NCI-H774 (cell line): ENCODE results near the gene CELF2.

Experiments used
- DNase-seq: peaks from one replicate; lab custom pipeline; 2025; lab: John Stamatoyannopoulos, UW

CELF2 gene

DNA sequence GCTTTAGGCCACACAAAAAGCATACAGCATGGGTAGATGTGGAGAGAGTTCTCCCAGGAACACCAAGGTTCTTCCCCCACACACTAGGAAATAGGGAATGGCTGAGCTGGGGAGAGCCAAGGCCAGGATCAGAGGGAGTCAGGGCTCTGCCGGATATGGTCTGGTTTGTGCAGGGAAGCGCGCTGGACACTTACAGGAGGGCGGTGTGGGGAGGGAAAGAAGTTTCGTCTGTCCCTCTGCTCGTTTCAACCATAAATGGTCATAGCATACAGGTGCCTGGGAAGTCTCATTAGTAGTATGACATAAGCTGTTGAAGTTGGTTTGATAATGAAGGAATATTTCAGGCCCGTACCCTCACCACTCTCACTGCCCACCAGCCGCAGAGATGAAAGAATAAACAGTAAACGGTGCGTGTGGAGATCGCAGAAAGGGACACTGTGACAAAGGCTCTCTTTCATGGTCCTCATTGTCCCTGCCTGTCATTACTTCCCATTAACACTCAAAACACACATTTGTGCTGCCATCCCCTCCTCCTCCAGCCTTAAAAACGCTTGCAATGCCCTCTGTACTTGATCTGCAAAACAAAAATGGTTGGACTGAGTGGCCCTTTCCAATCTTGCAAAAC is 207.2 kb downstream of the CELF2 start:
- DNase-seq: no peak

DNA sequence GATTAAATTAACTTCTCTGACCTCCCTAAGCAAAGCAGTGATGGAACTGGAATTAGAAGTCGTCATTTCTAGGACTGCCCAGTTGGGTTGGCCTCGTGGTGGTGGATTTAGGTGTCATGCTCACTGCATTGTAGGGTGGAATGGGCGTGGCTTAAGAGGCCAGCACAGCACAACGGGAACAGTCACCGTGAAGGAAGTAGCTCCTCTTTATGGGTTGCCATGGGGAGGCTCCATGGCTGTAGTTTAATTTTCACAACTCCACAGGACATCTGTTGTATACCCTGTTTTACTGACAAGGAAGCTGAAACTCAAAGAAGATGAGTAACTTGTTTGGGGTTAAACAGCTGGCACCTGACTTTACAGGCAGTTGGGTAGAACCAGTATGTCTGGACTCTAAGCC is 208.3 kb downstream of the CELF2 start:
- no peak for DNase-seq

DNA sequence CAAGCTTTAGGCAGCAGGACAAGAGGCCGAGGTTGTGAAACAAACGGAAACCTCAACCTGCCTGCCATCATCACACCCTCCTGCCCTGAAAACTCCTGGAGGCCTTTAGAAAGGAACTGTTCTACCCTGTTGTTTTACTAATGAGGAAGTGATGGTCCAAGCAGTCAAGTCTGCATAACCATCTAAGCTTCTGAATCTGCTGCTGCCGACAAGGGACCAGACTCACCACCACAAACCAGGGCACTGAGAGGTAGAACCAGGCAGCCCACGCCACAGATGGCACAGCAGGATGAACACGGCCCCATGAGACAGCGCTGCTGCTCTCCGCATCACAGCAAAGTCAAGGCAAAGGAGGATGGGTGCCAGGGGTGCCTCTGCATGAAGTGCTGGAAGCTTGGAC is 209.4 kb downstream of the CELF2 start:
- DNase-seq: no peak

DNA sequence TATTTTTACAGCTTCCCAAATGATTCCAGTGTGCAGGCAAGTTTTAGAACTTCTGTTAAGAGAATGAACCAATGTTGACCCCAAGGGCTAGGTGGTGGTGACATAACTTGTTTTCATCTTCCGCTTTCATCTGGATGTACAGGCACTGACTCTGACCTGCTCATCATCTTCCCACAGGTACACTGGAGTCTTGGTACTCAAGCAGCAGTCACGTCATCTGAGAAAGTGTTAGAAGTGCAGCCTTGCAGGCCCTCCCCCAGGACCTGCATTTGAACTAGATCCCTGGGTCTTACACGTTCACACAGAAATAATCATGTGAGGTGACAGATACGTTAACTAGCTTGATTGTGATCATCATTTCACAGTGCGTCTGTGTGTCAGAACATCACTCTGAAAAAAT is 212.2 kb downstream of the CELF2 start:
- no peak for DNase-seq

DNA sequence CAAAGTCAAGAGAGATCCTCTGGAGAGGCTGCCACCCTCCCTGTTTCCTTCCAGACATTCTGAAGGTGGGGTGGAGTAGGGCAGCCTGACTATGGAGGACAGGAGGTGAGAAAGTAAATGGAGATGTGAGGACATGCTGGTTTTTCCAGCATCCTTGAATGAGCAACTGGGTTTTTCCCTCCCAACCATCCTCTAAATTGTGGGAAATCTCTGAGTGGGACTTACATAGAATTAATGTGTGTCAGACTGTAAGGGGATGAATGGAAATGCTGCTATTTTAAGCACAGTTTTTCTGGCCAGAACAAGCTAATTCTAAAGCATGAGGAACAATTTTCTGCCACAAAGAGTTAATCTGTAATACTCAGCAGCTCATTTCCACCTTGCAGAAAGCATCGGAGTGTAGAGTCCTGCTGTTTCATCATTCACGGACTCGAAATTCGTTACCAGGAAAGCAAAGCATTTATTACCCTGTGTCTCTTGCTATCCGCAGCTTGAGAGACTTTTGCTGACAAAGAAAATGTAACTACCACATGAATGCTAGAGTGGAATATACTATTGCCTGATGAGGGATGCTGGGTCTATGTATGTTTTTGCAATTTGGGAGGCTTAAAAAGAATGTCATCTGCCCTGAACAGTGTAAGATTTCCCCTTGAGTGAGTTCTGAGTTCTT is 213.0 kb downstream of the CELF2 start:
- no peak for DNase-seq

DNA sequence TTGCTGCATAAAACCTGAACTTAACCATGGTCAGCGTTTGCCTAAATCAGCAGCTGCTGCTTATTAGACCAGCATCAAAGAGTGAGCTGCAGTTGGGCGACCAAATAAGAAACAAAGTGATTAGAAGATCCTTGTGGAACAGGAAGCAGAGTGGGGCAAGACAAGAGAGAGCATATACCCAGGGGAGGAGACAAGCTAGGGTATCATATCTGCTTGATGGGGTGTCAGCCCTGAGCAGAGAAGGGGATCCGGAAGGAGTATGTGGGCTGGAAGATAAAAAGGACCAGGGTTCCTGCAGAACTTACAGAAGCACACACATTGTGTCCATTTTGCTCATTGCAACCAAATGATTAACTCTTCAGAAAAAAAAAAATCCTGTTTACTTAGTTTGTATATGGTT is 213.6 kb downstream of the CELF2 start:
- DNase-seq: no peak

DNA sequence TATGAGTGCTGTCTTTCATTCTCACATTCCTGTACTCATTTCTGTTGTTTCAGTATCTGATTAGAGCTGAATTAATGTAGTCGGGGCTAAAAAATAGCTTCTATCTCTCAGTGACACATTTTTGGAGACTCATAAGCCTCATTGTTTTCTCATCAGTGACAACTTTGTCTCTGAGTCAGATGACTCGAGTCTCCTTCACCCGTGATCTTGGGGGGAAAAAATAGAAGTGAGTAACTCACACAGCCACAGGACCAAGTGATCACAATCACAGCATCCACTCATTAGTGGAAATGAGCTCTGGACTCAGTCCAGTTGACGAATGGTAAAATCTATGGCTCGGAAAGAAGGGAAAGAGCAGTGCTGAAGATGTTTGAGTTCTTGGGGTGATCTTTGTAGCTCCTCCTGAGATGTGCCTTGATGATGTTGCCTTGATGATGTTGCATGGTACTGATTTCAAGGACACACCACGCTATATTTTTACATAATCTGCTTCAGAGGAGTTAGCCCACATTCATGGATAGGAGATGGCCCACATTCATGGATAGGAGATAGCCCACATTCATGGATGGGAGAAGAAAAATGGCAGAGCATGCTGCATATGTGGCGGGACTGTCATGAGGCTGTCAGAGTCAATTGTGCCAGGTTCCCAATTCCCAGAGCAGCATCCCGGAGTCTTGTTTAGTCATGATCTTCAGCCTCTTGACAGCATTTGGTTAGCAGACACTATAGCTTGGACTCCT is 214.7 kb downstream of the CELF2 start:
- no peak for DNase-seq

DNA sequence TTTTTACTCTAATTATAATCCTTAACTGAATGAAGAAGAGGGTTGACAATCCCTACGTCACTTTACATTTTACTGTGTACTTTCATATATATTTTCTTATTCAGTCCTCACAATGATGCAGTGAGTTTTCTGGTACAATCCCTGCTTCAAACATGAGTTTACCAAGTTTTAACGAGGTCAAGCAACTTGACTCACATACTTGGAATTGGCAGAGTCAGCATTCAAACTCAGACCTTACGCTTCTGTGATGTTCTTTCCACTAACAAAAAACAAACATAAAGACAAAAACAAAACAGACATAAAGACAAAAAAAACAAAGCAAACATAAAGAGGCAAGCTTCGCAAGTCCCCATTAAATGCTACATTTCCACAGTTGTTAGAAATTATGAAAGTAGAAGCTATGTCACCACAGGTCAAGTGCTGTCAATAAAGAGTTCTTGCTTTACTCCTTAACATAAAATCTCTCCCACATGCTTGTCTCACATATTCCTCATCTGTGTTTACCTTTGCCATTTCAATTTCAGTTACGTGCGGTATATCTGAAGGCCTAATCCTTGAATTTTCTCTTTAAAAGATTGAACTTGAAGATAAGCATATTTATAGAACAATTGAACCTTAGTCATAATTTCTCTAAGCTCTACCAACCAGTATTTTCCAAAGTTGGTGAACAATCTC is 217.3 kb downstream of the CELF2 start:
- DNase-seq: no peak

DNA sequence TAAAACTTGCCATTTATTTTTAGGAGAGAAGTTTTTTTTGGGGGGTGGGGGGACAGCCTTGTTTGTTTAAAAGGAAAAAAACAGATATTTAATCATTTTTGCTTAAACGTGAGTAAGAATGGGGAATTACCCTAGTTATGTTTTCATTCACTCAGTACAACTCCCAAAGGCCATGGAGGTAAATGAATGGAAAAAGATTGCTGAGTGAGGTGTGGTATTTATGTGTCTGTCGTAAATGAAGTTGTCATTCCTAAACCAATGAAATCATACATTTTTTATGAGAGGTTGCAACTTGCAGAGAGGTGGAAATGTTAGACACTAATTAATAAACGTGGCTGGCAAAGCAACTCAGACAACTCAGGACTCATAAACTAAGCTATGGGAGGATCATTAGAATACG is 218.1 kb downstream of the CELF2 start:
- no peak for DNase-seq

DNA sequence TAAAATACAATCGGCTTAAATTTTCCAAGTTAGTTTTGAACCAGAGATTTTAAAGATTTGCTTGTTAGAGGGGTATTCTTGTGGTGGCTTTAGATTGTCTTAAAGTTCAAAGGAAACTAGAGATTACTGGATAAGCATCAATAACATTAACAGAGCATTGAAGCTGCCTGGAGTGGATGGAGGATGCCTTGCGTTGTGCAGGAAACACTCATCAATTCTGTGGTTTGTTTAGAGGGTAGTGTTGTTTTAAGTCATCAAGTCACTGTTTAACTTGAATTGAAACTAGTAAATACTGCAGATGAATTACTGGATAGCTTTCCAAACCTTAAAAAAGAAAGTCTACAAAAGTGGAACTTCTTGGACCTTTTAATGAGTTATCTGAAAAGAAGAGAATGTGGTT is 218.6 kb downstream of the CELF2 start:
- no peak for DNase-seq

DNA sequence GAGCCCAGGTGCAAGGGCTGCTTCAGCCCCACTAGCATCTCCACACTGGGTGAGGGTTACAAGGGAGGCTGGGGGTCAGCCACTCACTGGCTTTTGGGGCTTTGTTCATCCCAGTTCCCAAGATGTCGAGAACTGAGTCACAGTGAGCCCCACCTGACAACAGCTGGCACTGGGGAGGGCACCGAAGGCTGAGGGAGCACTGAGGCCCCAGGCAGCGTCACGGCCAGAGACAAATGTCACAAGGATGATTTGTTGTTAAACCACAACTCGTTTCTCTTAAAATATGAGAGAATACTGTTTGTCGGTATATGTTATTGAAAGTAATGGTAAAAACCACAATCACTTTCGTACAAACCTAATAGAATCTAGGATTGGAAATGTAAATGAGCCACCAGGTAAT is 219.9 kb downstream of the CELF2 start:
- DNase-seq: no peak

DNA sequence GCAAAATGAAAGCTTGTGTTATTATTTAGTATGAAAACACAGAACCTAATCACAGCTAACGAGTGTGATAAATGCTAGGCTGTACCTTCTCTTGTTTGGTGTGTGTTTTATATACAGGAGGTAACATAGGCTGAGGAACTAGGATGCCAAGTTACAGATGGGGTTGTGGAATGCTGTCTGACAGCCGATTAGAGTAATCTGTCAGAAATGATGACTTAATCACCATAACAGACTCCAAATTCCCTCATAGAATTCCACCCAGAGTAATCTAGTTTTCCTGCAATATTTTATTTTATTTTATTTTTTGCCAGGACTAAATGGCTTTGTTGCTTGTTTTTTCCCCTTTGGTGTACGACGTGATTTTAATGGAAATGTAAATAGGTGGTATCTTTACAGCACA is 221.2 kb downstream of the CELF2 start:
- DNase-seq: no peak

DNA sequence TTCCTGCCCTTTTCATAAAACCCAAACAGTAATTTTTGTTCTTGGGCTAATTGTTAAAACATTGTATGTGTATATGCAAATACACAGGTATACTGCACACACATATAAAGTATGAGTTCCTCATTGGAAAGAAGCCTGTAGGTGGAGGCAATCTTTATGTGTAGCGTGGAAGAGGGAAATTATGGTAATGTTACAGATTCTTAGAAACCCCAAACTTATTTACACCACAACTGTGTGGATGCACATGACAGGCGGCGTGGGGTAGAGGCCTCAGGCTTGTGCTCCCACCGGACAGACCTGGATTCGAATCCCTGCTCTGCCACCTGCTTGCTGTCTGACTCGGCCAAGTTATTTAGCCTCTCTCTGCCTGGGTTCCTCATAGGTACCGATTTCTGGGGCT is 223.0 kb downstream of the CELF2 start:
- no peak for DNase-seq

DNA sequence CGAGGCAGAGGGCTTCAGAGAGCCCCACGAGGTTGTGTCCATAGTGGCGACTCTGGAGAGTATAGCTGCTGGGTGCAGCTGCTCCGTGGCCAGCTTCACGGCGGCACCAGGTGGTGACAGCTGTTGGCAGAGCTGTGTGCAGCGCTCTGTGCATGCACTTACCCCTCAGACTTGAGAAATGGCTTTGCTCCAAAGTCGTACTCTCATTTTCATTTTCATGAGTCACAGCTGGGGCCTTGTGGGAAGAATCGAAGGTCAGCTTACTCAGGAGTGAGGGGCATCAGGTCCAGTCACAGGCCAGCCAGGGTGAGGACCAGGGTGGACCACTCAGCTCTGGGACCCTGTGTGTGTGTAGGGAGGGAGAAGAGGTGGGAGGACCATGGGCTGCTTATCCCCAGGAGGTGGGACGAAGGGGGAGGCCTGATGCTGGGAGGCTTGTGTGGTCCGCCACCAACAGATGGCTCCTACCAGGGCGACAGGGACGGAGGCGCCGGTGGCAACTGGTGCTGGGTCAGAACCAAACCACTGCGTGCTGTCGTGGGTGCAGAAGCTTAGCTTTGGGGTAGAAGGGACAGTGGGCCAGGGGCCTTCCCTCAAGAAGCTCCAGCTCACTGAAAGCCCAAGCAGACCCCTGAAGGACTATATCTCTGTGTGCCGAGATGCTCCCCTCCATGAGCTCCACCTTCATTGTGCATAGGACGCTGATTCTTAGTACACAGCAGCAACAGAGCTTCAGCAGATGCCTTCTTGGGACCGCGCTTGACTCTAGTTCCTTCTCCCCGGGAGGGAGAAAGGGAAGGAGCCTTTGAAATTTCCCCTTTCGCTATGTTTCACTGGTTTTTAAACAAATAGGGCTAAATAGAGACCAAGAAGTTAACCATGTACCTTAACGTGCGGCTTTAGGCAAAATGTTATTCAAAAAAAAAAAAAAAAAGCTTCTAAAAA is 225.0 kb downstream of the CELF2 start:
- DNase-seq: no peak

DNA sequence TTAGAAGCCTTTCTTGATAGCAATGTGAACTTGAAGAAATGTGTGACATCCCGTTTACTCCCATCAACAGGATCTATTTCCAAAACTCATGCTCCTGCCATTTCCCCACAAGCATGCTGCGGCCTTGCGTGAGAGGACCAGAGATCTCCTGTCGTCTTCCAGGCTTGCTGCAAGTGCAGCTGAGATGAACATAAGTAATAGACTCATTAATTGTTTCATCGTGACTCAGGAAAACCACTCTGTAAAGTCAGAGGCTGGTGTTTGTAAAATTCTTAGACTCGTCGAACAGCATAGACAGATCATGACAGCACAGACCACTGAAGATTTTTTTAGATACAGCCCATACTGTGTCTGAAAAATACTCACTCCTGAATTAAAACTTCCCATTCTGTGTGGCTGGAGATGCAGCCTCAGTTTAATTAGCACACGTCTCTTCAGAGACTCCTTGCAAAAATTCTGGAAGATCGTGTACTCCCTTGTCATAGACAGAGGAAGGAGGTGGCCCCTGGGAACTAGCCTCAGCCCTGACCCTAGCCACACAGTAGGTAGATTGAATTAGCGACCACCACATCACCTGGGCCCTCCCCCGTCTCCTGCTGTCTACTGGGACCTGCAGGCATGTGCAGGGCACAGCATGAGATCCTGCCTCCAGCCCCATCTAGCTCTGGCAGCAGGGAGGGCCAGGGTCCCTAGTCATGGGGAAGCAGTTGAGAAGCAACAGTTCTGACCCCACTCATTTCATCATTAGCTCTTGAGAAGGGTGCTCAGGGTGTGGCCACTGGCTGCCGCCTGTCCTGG is 226.0 kb downstream of the CELF2 start:
- no peak for DNase-seq

DNA sequence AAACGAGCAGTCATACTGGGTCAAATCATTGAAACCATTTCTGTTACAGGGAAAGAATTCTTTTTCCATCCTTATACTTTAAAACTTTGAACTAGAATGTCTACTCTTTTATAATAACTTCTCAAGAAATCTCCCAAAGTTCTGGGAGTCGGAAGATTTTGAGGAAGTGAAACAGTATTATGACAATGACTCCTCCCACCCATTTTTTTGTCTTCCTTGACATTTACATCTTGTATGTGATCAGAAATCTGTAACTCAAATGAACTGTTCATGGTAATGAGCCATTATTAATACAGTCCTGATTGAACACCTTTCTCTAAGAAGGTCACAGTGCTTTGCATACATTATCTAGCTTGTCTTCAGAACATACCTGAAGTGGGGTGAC is 227.4 kb downstream of the CELF2 start:
- DNase-seq: no peak

DNA sequence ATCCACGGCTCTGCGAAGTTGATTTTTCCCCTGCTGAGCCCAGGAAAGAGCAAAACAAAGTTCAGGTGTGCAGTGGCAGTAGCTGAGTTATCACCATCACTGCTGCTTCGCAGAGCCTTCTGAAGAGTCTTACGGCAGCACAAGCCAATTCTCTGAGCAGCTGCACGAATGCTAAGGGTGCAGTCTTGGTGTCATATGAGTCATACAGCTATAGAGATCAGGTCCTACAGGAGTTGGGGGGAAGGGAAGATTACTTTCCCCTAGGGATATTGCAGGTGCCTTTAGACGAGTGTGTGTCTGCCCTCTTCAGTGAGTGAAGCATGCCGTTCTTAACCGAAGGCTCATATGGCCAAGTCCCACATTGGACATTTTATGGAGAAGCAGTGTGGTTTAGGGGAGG is 227.8 kb downstream of the CELF2 start:
- no peak for DNase-seq

DNA sequence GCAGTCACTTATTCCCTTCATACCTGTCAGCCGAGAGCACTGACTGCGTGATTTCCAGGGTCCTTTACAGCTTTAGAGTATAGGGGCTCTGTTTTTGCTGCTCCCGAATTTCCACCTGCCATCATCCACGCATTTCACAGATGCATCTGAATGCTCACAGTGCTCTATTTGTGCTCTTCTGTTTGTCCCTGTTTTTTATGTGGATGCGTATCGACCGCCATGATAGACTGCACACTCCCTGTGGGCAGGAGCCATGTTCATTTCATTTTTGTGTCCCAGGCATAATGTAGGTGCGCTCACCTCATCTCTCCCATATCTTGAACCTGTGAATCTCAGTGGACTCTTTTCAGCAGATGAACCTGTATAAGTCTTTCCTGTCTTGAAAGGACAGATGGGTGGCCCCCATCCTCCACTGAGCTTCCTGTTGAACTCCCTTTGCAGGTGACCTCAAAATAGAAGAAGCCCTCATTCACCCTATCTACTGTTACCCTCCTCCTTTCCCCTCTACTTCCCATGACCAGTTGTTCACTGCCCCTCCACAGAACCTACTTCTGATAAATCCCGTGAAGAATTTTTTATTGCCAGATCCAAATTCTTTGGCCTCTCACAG is 228.4 kb downstream of the CELF2 start:
- DNase-seq: no peak

DNA sequence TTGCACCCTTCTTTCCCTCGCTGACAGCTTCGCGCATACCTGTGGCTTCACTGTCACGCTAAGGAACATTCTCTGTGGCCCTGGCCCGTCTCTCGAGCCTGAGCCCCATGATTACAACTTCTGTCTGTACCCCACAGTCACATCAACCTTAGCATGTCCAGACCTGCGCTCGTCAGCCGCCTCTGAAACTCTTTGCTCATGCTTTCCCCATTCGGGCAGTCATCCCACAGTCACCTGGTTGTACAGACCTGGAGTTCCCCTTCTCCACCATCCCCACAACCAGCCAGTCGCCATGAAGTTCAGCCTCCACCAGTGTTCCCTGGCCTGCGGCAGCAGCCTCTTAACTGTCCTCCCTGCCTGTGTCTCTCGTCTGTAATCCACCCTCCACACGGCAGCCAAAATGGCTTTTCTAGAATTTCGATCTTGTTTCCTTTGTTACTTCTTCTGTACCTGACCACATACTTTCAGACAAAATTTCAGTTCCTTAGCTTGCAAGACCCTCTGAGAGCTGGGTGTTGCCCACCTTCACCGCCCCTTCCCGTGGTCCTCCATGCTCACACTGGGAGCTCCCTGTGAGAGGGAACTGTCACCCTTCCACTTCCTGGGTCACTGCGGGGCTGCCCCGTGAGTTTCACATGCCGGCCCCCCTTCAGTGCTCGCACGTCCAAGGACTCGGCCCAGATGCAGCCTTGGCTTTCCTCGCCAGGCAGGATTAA is 229.2 kb downstream of the CELF2 start:
- no peak for DNase-seq
